Measurements from ENCODE around the gene SPINT1.

Gene SPINT1

GRCh38 chr15:40893733-40894680 is 50.2 kb downstream of the SPINT1 start, which contains the start of gene VPS18:
VPS18 (plus strand) TSS chr15:40894450; CDS start chr15:40894769, 319 bp downstream.
- DNase-seq = peak; percentile 98

GRCh38 chr15:40894681-40895448 is 51.0 kb downstream of the SPINT1 start:
- peak; percentile 74 for DNase-seq

GRCh38 chr15:40899536-40900207 is 55.8 kb downstream of the SPINT1 start:
- no peak for DNase-seq

- no peak for DNase-seq
Measured at GRCh38 chr15:40900256-40901052, 56.6 kb downstream of the SPINT1 start.

GRCh38 chr15:40901053-40901443 is 57.2 kb downstream of the SPINT1 start:
- DNase-seq = no peak

GRCh38 chr15:40902605-40903561 is 59.0 kb downstream of the SPINT1 start:
- peak; percentile 36 for DNase-seq

GRCh38 chr15:40904552-40905201 is 60.8 kb downstream of the SPINT1 start:
- DNase-seq = no peak

GRCh38 chr15:40906091-40906990 is 62.5 kb downstream of the SPINT1 start:
- DNase-seq = peak; percentile 98

GRCh38 chr15:40906991-40907802 is 63.3 kb downstream of the SPINT1 start:
- peak; percentile 93 for DNase-seq
